GM12891 (cell line): Measurements from ENCODE around the gene WRAP73.

Experiments used
- PAX5 ChIP-seq: IDR thresholded peaks from 2 replicates; pipeline ENCODE4 v1.6.1; 2011; ENCODE audit warnings: low read length, moderate library complexity, mild to moderate bottlenecking; ENCODE audit not compliant: insufficient read depth, severe bottlenecking
- POLR2A ChIP-seq: IDR thresholded peaks from 2 replicates; pipeline ENCODE4 v1.6.1; 2011; ENCODE audit warnings: low read depth, low read length, control low read depth
- POLR2AphosphoS5 ChIP-seq: IDR thresholded peaks from 2 replicates; pipeline ENCODE4 v1.6.1; 2011; ENCODE audit warnings: low read depth, low read length, control low read depth
- POU2F2 ChIP-seq: IDR thresholded peaks from 2 replicates; pipeline ENCODE4 v1.6.1; 2011; ENCODE audit warnings: low read depth, mild to moderate bottlenecking, control low read depth, low read length, moderate library complexity
- TAF1 ChIP-seq: IDR thresholded peaks from 2 replicates; pipeline ENCODE4 v1.6.1; 2011; ENCODE audit warnings: low read depth, low read length, control low read depth

GRCh38 chr1:3593745-3594144 lies 56.2 kb downstream of the WRAP73 start:
- TF ChIP-seq POLR2A (no peak), POLR2AphosphoS5 (no peak), TAF1 (no peak), POU2F2 (no peak), PAX5 (no peak)
